ENCODE results near the gene IL7R.

The IL7R gene

GRCh38 chr5:35898952-35899660 is 42.4 kb downstream of the IL7R start:
- DNase-seq (ENCODE audit: insufficient read length) = no peak
- TF ChIP-seq POLR2A (IDR thresholded peaks at IDR 0.05; ENCODE audit: low read depth, low read length) (no peak), TAF1 (IDR thresholded peaks at IDR 0.05; ENCODE audit: borderline replicate concordance, low read depth, low read length) (no peak), POLR2AphosphoS5 (IDR thresholded peaks at IDR 0.05; ENCODE audit: low read depth, low read length) (no peak)
- FAIRE-seq = no peak

GRCh38 chr5:35899800-35900199 is 43.1 kb downstream of the IL7R start:
- peak; percentile 83 for FAIRE-seq
- DNase-seq (ENCODE audit: insufficient read length) = no peak
- TF ChIP-seq POLR2A (IDR thresholded peaks at IDR 0.05; ENCODE audit: low read depth, low read length) = no peak

GRCh38 chr5:35900972-35901695 is 44.4 kb downstream of the IL7R start:
- no peak for TF ChIP-seq POLR2A (IDR thresholded peaks at IDR 0.05; ENCODE audit: low read depth, low read length)
- no peak for TF ChIP-seq TAF1 (IDR thresholded peaks at IDR 0.05; ENCODE audit: borderline replicate concordance, low read depth, low read length)
- no peak for DNase-seq (ENCODE audit: insufficient read length)
- peak; percentile 83 for FAIRE-seq

- TF ChIP-seq POLR2A (IDR thresholded peaks at IDR 0.05; ENCODE audit: low read depth, low read length) (no peak), POLR2AphosphoS5 (IDR thresholded peaks at IDR 0.05; ENCODE audit: low read depth, low read length) (no peak), TAF1 (IDR thresholded peaks at IDR 0.05; ENCODE audit: borderline replicate concordance, low read depth, low read length) (no peak)
- no peak for DNase-seq (ENCODE audit: insufficient read length)
- FAIRE-seq = peak; percentile 98
These were observed 45.5 kb downstream of the IL7R start for GRCh38 chr5:35902046-35902672.

- FAIRE-seq = no peak
- DNase-seq (ENCODE audit: insufficient read length) = no peak
- TF ChIP-seq TAF1 (IDR thresholded peaks at IDR 0.05; ENCODE audit: borderline replicate concordance, low read depth, low read length) (no peak), POLR2A (IDR thresholded peaks at IDR 0.05; ENCODE audit: low read depth, low read length) (no peak), POLR2AphosphoS5 (IDR thresholded peaks at IDR 0.05; ENCODE audit: low read depth, low read length) (no peak)
These were observed 47.0 kb downstream of the IL7R start for GRCh38 chr5:35903631-35904203.

GRCh38 chr5:35904443-35905132 is 47.9 kb downstream of the IL7R start:
- DNase-seq (ENCODE audit: insufficient read length) = no peak
- TF ChIP-seq TAF1 (IDR thresholded peaks at IDR 0.05; ENCODE audit: borderline replicate concordance, low read depth, low read length) (no peak), POLR2AphosphoS5 (IDR thresholded peaks at IDR 0.05; ENCODE audit: low read depth, low read length) (no peak), POLR2A (IDR thresholded peaks at IDR 0.05; ENCODE audit: low read depth, low read length) (no peak)
- FAIRE-seq = peak; percentile 90

- FAIRE-seq (no peak), DNase-seq (ENCODE audit: insufficient read length) (no peak)
These were observed 51.5 kb downstream of the IL7R start for GRCh38 chr5:35908228-35908627.

GRCh38 chr5:35908814-35909213 is 52.1 kb downstream of the IL7R start:
- no peak for DNase-seq (ENCODE audit: insufficient read length)
- no peak for FAIRE-seq

More at GRCh38 chr5:35908228-35908627, 51.5 kb downstream of the IL7R start:
- TF ChIP-seq POLR2A (IDR thresholded peaks at IDR 0.05; ENCODE audit: low read depth, low read length) (no peak), POLR2AphosphoS5 (IDR thresholded peaks at IDR 0.05; ENCODE audit: low read depth, low read length) (no peak), TAF1 (IDR thresholded peaks at IDR 0.05; ENCODE audit: borderline replicate concordance, low read depth, low read length) (no peak)

GRCh38 chr5:35919191-35919590 is 62.5 kb downstream of the IL7R start:
- FAIRE-seq (no peak), DNase-seq (ENCODE audit: insufficient read length) (no peak)
- TF ChIP-seq POLR2A (IDR thresholded peaks at IDR 0.05; ENCODE audit: low read depth, low read length) = no peak

More at GRCh38 chr5:35908814-35909213, 52.1 kb downstream of the IL7R start:
- no peak for TF ChIP-seq TAF1 (IDR thresholded peaks at IDR 0.05; ENCODE audit: borderline replicate concordance, low read depth, low read length)
- TF ChIP-seq POLR2A (IDR thresholded peaks at IDR 0.05; ENCODE audit: low read depth, low read length) = no peak
- no peak for TF ChIP-seq POLR2AphosphoS5 (IDR thresholded peaks at IDR 0.05; ENCODE audit: low read depth, low read length)

GRCh38 chr5:35920890-35921289 is 64.2 kb downstream of the IL7R start:
- no peak for DNase-seq (ENCODE audit: insufficient read length)
- TF ChIP-seq POLR2A (IDR thresholded peaks at IDR 0.05; ENCODE audit: low read depth, low read length) (no peak), TAF1 (IDR thresholded peaks at IDR 0.05; ENCODE audit: borderline replicate concordance, low read depth, low read length) (no peak), POLR2AphosphoS5 (IDR thresholded peaks at IDR 0.05; ENCODE audit: low read depth, low read length) (no peak)
- FAIRE-seq = no peak

- DNase-seq (ENCODE audit: insufficient read length) (no peak), FAIRE-seq (no peak)
These were observed 65.2 kb downstream of the IL7R start for GRCh38 chr5:35921930-35922329.

More at GRCh38 chr5:35921930-35922329, 65.2 kb downstream of the IL7R start:
- TF ChIP-seq POLR2A (IDR thresholded peaks at IDR 0.05; ENCODE audit: low read depth, low read length) (no peak), TAF1 (IDR thresholded peaks at IDR 0.05; ENCODE audit: borderline replicate concordance, low read depth, low read length) (no peak), POLR2AphosphoS5 (IDR thresholded peaks at IDR 0.05; ENCODE audit: low read depth, low read length) (no peak)

Measured in GM12892 (cell line).